Breast epithelium (tissue), 4 donors: ENCODE results near the gene EPHA8. TPM values are rescaled to one million over a fixed set of nuclear protein-coding genes. Genes with fewer than 3 reads are reported as not detected.

Experiments used
- DNase-seq, 2 donors: peaks; one replicate each; pipeline ENCODE4 v3.0.0-alpha.2; 2019; ENCODE audit warnings: low spot score in 2 of 2
- H3K27ac ChIP-seq, 2 donors: fragments of 200-600 bp; sonication (generic) in 1 of 2; one replicate each; pipeline ENCODE4 v1.5.1; 2016 to 2019; ENCODE audit warnings: mild to moderate bottlenecking in 1 of 2
- H3K27me3 ChIP-seq, 2 donors: fragments of 200-600 bp; sonication (generic) in 1 of 2; one replicate each; pipeline versions ENCODE4 v1.5.1 to v1.6.0; 2017 to 2019; ENCODE audit warnings: control low read depth in 1 of 2, mild to moderate bottlenecking in 1 of 2
- H3K36me3 ChIP-seq: fragments of 200-600 bp; one replicate; pipeline ENCODE4 v1.5.1; 2019
- H3K4me1 ChIP-seq, 2 donors: fragments of 200-600 bp; sonication (generic); one replicate each; pipeline ENCODE4 v1.5.1; 2016 to 2019; ENCODE audit warnings: control low read depth in 1 of 2
- H3K4me3 ChIP-seq, 3 donors: fragments of 200-600 bp; sonication (generic); 1 replicate in 2 of 3; 2 replicates in 1 of 3; pipeline ENCODE4 v1.5.1; 2016 to 2019; ENCODE audit warnings: mild to moderate bottlenecking in 3 of 3, moderate library complexity in 2 of 3
- H3K9me3 ChIP-seq, 2 donors: fragments of 200-600 bp; sonication (generic) in 1 of 2; one replicate each; pipeline ENCODE4 v1.5.1; 2016 to 2019; ENCODE audit warnings: control low read depth in 1 of 2
- CTCF ChIP-seq, 3 donors: fragments of 450-650 bp; IDR thresholded peaks; one replicate each; pipeline ENCODE4 v1.5.1; 2016 to 2017; ENCODE audit warnings: antibody characterized with exemption in 3 of 3, mild to moderate bottlenecking in 3 of 3, moderate library complexity in 3 of 3
- POLR2A ChIP-seq: fragments of 450-650 bp; IDR thresholded peaks from one replicate; pipeline ENCODE4 v1.6.1; 2016; ENCODE audit warnings: antibody characterized with exemption, mild to moderate bottlenecking, moderate library complexity
- POLR2AphosphoS5 ChIP-seq, 3 donors: sonication (generic); formaldehyde crosslinking; IDR thresholded peaks; one replicate each; pipeline ENCODE4 v1.6.1; 2017; ENCODE audit warnings: antibody characterized with exemption in 3 of 3
- intact Hi-C: fragments of 100-400 bp; cut with DNase I; formaldehyde crosslinking; loops from one replicate; pipeline ENCODE4 v1.15.1; 2023; ENCODE audit warnings: low total_unique reads
- total RNA-seq, 3 donors: library from RNA; depleted of rRNA; stranded (reverse); fragments of >200 nt; gene quantifications; one replicate each; pipeline ENCODE4 v1.1.0, GENCODE V29; 2016

The EPHA8 gene
- total RNA-seq, 3 donors from 2014 or later = not detected

DNA sequence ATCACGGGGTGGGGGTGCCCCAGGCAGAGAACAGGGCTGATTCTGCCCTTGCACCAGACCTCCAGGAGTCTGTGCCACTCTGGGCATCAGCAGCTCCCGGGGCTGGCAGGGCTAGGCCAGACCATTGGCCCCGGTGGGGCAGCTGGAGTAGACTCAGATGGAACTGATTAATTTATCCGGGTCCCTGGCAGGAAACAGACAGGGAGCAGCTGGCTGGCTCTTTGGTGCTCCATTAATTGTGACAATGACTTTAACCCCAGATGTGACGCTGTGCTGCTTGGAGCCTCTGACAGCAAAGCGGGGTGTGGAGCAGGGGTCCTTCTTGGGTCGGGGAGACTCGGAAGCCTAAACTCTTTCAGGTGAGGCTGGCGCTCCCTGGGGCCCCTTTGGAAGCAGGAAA is 9.5 kb downstream of the EPHA8 start:
- DNase-seq = no peak
- Histone ChIP-seq H3K36me3 (no peaks in the 10 kb centered on the region), H3K27ac (no peak overlapping the region), H3K9me3 (no peaks in the 10 kb centered on the region), H3K4me3 (no peak overlapping the region), H3K27me3 (peaks cover 0 to 28% of the 10 kb centered on the region in 2 donors), H3K4me1 (no peaks in the 10 kb centered on the region)
- TF ChIP-seq CTCF (IDR thresholded peaks at IDR 0.05) = no peak
- no peak for TF ChIP-seq POLR2A
- no peak for TF ChIP-seq POLR2AphosphoS5 (IDR thresholded peaks at IDR 0.05)
- intact Hi-C loops = no loop called here

DNA sequence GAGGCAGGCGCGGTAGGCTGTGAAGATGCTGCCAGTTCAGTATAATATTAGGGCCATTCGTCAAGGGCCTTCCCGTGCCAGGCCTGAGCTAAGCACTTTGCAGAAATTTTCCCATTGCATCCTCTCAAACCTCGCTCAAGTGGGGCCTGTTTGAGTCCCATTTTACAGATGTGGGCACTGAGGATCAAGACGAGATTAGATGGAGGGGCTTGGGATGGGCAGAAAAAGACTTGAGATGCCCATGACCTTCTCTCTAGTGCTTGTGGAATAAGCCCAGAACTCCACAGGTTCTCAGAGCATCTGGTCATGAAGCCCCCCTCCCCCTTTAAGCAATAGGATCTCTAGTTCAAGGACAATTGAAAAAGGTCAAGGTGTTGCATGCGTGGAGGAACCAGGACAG is 9.9 kb downstream of the EPHA8 start:
- no peak for DNase-seq
- H3K27ac ChIP-seq = no peak overlapping the region
- intact Hi-C loops = no loop called here
- H3K9me3 ChIP-seq = no peaks in the 10 kb centered on the region
- H3K27me3 ChIP-seq = peaks cover 0 to 28% of the 10 kb centered on the region in 2 donors
- no peaks in the 10 kb centered on the region for H3K36me3 ChIP-seq
- TF ChIP-seq POLR2AphosphoS5 (IDR thresholded peaks at IDR 0.05) (no peak), POLR2A (no peak), CTCF (IDR thresholded peaks at IDR 0.05) (no peak)
- H3K4me1 ChIP-seq = no peaks in the 10 kb centered on the region
- no peak overlapping the region for H3K4me3 ChIP-seq

DNA sequence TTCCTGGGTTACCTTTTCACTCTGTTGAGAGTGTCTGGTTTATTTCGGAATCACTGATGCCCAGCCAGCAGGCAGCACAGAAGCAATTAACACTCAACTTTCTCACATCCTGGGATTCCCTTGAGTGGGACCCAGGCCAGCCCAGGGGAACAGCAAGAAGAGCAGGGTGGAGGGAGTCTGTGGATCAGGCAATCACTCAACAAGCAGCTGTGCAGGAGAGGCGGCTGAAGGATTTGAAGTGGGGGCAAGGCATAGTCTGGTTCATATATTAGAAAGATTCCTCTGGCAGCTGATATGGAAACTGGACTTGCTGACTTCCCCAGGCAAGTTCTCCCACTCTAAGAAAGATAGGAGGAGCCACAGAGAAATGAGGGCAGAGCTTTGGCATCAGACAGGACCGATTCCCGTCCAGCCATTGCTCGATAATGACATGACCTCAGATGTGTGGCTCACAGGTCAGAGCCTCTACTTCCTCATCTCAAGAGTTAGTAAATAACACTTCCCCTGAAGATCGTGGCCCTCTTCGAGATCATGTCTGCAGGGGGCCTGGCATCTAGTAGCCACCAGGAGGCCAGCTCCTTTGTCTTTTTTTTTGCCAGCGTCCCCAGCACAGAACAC is 12.4 kb downstream of the EPHA8 start:
- no peaks in the 10 kb centered on the region for H3K36me3 ChIP-seq
- peaks cover 0 to 28% of the 10 kb centered on the region in 2 donors for H3K27me3 ChIP-seq

DNA sequence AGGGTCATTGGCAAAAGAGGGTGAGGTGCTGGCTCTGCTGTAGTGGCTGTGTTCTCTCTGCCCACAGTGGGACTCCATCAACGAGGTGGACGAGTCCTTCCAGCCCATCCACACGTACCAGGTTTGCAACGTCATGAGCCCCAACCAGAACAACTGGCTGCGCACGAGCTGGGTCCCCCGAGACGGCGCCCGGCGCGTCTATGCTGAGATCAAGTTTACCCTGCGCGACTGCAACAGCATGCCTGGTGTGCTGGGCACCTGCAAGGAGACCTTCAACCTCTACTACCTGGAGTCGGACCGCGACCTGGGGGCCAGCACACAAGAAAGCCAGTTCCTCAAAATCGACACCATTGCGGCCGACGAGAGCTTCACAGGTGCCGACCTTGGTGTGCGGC is 12.9 kb downstream of the EPHA8 start:
- no peak overlapping the region for H3K4me3 ChIP-seq
- intact Hi-C loops = no loop called here
- TF ChIP-seq POLR2A (no peak), POLR2AphosphoS5 (IDR thresholded peaks at IDR 0.05) (no peak), CTCF (IDR thresholded peaks at IDR 0.05) (no peak)

More for the DNA sequence above, 12.4 kb downstream of the EPHA8 start:
- no peak overlapping the region for H3K27ac ChIP-seq
- no peak for TF ChIP-seq CTCF (IDR thresholded peaks at IDR 0.05)
- TF ChIP-seq POLR2A = no peak
- no peak for TF ChIP-seq POLR2AphosphoS5 (IDR thresholded peaks at IDR 0.05)
- no peaks in the 10 kb centered on the region for H3K9me3 ChIP-seq
- intact Hi-C loops = no loop called here
- no peak for DNase-seq
- no peak overlapping the region for H3K4me3 ChIP-seq
- H3K4me1 ChIP-seq = no peaks in the 10 kb centered on the region

DNA sequence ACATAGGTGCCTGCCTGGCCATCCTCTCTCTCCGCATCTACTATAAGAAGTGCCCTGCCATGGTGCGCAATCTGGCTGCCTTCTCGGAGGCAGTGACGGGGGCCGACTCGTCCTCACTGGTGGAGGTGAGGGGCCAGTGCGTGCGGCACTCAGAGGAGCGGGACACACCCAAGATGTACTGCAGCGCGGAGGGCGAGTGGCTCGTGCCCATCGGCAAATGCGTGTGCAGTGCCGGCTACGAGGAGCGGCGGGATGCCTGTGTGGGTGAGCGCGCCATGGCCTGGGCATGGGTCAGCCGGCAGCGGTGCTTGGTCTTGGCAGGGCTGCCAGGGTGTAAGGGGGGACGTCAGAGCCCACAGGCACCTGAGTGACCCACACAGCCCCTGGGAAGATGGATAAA is 13.3 kb downstream of the EPHA8 start:
- intact Hi-C loops = no loop called here
- no peak overlapping the region for H3K27ac ChIP-seq
- H3K4me1 ChIP-seq = no peaks in the 10 kb centered on the region
- DNase-seq = no peak
- H3K27me3 ChIP-seq = peaks cover 0 to 24% of the 10 kb centered on the region in 2 donors
- no peaks in the 10 kb centered on the region for H3K36me3 ChIP-seq
- H3K9me3 ChIP-seq = no peaks in the 10 kb centered on the region
- TF ChIP-seq POLR2AphosphoS5 (IDR thresholded peaks at IDR 0.05) = no peak
- no peak for TF ChIP-seq CTCF (IDR thresholded peaks at IDR 0.05)
- TF ChIP-seq POLR2A = no peak
- H3K4me3 ChIP-seq = no peak overlapping the region

More for the DNA sequence above, 12.9 kb downstream of the EPHA8 start:
- Histone ChIP-seq H3K27ac (no peak overlapping the region), H3K4me1 (no peaks in the 10 kb centered on the region), H3K27me3 (peaks cover 0 to 28% of the 10 kb centered on the region in 2 donors), H3K36me3 (no peaks in the 10 kb centered on the region), H3K9me3 (no peaks in the 10 kb centered on the region)
- DNase-seq = no peak
